Esophagus squamous epithelium (tissue), 4 donors: ENCODE results near the gene APPBP2.

Experiments
- POLR2A ChIP-seq, 4 donors: fragments of 450-650 bp; IDR thresholded peaks; one replicate each; pipeline ENCODE4 v1.6.1; 2017; ENCODE audit warnings: antibody characterized with exemption in 4 of 4, mild to moderate bottlenecking in 4 of 4, moderate library complexity in 3 of 4
- TF ChIP-seq, protein P1 (sequence below), 6 experiments: fragments of 450-650 bp in 4 of 6; fragments of 200-600 bp in 2 of 6; sonication (generic) in 2 of 6; IDR thresholded peaks; one replicate each; pipeline ENCODE4 v1.5.1; 2016 to 2019; ENCODE audit warnings: antibody characterized with exemption in 6 of 6, mild to moderate bottlenecking in 4 of 6, moderate library complexity in 4 of 6

DNA sequence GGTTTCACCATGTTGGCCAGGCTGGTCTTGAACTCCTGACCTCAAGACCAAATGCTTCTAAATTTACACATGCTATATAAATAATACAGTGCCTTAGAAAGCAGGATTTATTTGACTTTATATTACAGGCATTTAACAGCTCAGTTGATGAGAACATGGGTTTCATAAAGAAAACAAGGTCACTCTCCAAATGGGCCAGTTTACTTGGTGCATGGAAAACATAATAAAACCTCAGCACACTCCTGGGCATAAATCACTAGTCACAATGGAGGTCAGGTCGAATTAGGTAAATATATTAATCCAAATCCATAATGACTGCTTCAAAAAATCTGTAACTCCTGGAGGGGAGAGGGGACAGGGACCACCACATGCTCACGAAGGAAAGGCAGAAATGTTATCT is 24.5 kb downstream of the APPBP2 start:
- TF ChIP-seq, protein P1, sequence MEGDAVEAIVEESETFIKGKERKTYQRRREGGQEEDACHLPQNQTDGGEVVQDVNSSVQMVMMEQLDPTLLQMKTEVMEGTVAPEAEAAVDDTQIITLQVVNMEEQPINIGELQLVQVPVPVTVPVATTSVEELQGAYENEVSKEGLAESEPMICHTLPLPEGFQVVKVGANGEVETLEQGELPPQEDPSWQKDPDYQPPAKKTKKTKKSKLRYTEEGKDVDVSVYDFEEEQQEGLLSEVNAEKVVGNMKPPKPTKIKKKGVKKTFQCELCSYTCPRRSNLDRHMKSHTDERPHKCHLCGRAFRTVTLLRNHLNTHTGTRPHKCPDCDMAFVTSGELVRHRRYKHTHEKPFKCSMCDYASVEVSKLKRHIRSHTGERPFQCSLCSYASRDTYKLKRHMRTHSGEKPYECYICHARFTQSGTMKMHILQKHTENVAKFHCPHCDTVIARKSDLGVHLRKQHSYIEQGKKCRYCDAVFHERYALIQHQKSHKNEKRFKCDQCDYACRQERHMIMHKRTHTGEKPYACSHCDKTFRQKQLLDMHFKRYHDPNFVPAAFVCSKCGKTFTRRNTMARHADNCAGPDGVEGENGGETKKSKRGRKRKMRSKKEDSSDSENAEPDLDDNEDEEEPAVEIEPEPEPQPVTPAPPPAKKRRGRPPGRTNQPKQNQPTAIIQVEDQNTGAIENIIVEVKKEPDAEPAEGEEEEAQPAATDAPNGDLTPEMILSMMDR (IDR thresholded peaks at IDR 0.05): no peak
- no peak for TF ChIP-seq POLR2A (IDR thresholded peaks at IDR 0.05)
